Measurements from ENCODE around the gene TWIST2. TPM values are rescaled to one million over a fixed set of nuclear protein-coding genes. Genes with fewer than 3 reads are reported as not detected.
A peak's percentile ranks its signal among the peaks of the same experiment; 100 is the strongest.

TWIST2 gene
- total RNA-seq, 6 donors from 2014 or later: 10.5 to 29.3 (median 23.4) TPM

- H3K4me3 ChIP-seq: no peak overlapping the region
- H3K27me3 ChIP-seq: no peaks in the 10 kb centered on the region
- no peak overlapping the region for H3K27ac ChIP-seq
- TF ChIP-seq POLR2AphosphoS5 (IDR thresholded peaks at IDR 0.05) (no peak), CTCF (IDR thresholded peaks at IDR 0.05) (no peak), POLR2A (IDR thresholded peaks at IDR 0.05) (no peak), EP300 (IDR thresholded peaks at IDR 0.05) (no peak)
- ATAC-seq (ENCODE audit: low FRiP score in 2 of 2) (no peak), DNase-seq (no peak)
- peaks cover 0 to 4% (median 2%) of the 10 kb centered on the region in 4 donors for H3K4me1 ChIP-seq
- H3K36me3 ChIP-seq: no peaks in the 10 kb centered on the region
- 73 to 80% methylated on average over 11 of the region's 11 CpGs for WGBS, 2 donors
- H3K9me3 ChIP-seq: no peaks in the 10 kb centered on the region
Observed at GRCh38 chr2:238874330-238875050, 26.6 kb downstream of the TWIST2 start.

- Histone ChIP-seq H3K36me3 (no peaks in the 10 kb centered on the region), H3K4me3 (no peak overlapping the region), H3K27ac (no peak overlapping the region), H3K9me3 (no peaks in the 10 kb centered on the region), H3K27me3 (no peaks in the 10 kb centered on the region), H3K4me1 (no peaks in the 10 kb centered on the region)
- ATAC-seq (ENCODE audit: low FRiP score in 2 of 2): peak in 1 of 2 donors; percentile 58
- TF ChIP-seq CTCF (IDR thresholded peaks at IDR 0.05) (no peak), POLR2A (IDR thresholded peaks at IDR 0.05) (no peak), EP300 (IDR thresholded peaks at IDR 0.05) (no peak), POLR2AphosphoS5 (IDR thresholded peaks at IDR 0.05) (no peak)
- WGBS, 2 donors: 89 to 93% methylated on average over 3 of the region's 3 CpGs
- DNase-seq: no peak
Observed at GRCh38 chr2:238875101-238875470, 27.2 kb downstream of the TWIST2 start.

- peak in 1 of 2 donors; percentile 12 for TF ChIP-seq POLR2AphosphoS5 (IDR thresholded peaks at IDR 0.05)
- TF ChIP-seq CTCF (IDR thresholded peaks at IDR 0.05): no peak
- no peak overlapping the region for H3K4me3 ChIP-seq
- ATAC-seq (ENCODE audit: low FRiP score in 2 of 2) (peak in 1 of 2 donors; percentile 53), DNase-seq (no peak)
- WGBS, 2 donors: 70 to 74% methylated on average over 17 of the region's 17 CpGs
- H3K27ac ChIP-seq: no peak overlapping the region
- H3K36me3 ChIP-seq: no peaks in the 10 kb centered on the region
- H3K9me3 ChIP-seq: no peaks in the 10 kb centered on the region
- H3K4me1 ChIP-seq: no peaks in the 10 kb centered on the region
- no peaks in the 10 kb centered on the region for H3K27me3 ChIP-seq
Observed at GRCh38 chr2:238875471-238876231, 27.8 kb downstream of the TWIST2 start.

GRCh38 chr2:238876232-238876630, 28.3 kb downstream of the TWIST2 start:
- ATAC-seq (ENCODE audit: low FRiP score in 2 of 2): no peak
- no peaks in the 10 kb centered on the region for H3K27me3 ChIP-seq
- no peak overlapping the region for H3K4me3 ChIP-seq
- no peak for TF ChIP-seq POLR2A (IDR thresholded peaks at IDR 0.05)
- no peak for TF ChIP-seq EP300 (IDR thresholded peaks at IDR 0.05)
- TF ChIP-seq CTCF (IDR thresholded peaks at IDR 0.05): no peak
- TF ChIP-seq POLR2AphosphoS5 (IDR thresholded peaks at IDR 0.05): no peak
- H3K36me3 ChIP-seq: no peaks in the 10 kb centered on the region
- 94% methylated on average over 3 of the region's 3 CpGs for WGBS, 2 donors
- no peaks in the 10 kb centered on the region for H3K9me3 ChIP-seq
- H3K27ac ChIP-seq: no peak overlapping the region
- no peaks in the 10 kb centered on the region for H3K4me1 ChIP-seq
- peak in 1 of 2 donors; percentile 9 for DNase-seq
